Fibroblast of lung (primary cell): ENCODE results near the gene CSTF3. TPM values are rescaled to one million over a fixed set of nuclear protein-coding genes. Genes with fewer than 3 reads are reported as not detected.

ENCODE experiments used
- DNase-seq, 2 donors: peaks; one replicate each; pipeline versions ENCODE4 v3.0.0 to v3.0.0-alpha.2; 2010; ENCODE audit warnings: low read depth in 2 of 2
- H2AFZ ChIP-seq: 2 replicates; pipeline ENCODE4 v1.5.1; 2012; ENCODE audit warnings: low read length, control low read depth, inconsistent platforms
- H3K27ac ChIP-seq: 2 replicates; pipeline ENCODE4 v1.5.1; 2011; ENCODE audit warnings: low read length, control low read depth; ENCODE audit not compliant: insufficient read depth
- H3K27me3 ChIP-seq: 2 replicates; pipeline ENCODE4 v1.5.1; 2011; ENCODE audit warnings: mild to moderate bottlenecking, low read length; ENCODE audit not compliant: control insufficient read depth, insufficient read depth
- H3K36me3 ChIP-seq: 2 replicates; pipeline ENCODE4 v1.5.1; 2011; ENCODE audit warnings: low read length; ENCODE audit not compliant: control insufficient read depth, insufficient read depth
- H3K4me1 ChIP-seq: 2 replicates; pipeline ENCODE4 v1.5.1; 2011; ENCODE audit warnings: low read length; ENCODE audit not compliant: control insufficient read depth, insufficient read depth; ENCODE audit errors: extremely low read depth
- H3K4me2 ChIP-seq: 2 replicates; pipeline ENCODE4 v1.5.1; 2011; ENCODE audit warnings: low read length, control low read depth; ENCODE audit not compliant: insufficient read depth; ENCODE audit errors: extremely low read depth
- H3K4me3 ChIP-seq, 4 experiments: fragments of 200-600 bp in 1 of 4; sonication (generic) in 1 of 4; replicated peaks in 1 of 4; 2 replicates each; pipeline ENCODE4 v1.5.1; 2011 to 2016; ENCODE audit warnings: low read length in 4 of 4, low read depth in 3 of 4, mild to moderate bottlenecking in 3 of 4, control low read depth in 2 of 4, inconsistent platforms in 1 of 4, mixed read lengths in 1 of 4; ENCODE audit not compliant: insufficient read depth in 1 of 4; ENCODE audit errors: control extremely low read depth in 1 of 4
- H3K79me2 ChIP-seq: 2 replicates; pipeline ENCODE4 v1.5.1; 2012; ENCODE audit warnings: mild to moderate bottlenecking, low read length, inconsistent platforms; ENCODE audit not compliant: control insufficient read depth, insufficient read depth
- H3K9ac ChIP-seq: 2 replicates; pipeline ENCODE4 v1.5.1; 2011; ENCODE audit warnings: mild to moderate bottlenecking, low read length, control low read depth; ENCODE audit not compliant: insufficient read depth
- H3K9me3 ChIP-seq: 2 replicates; pipeline ENCODE4 v1.5.1; 2012; ENCODE audit warnings: low read depth, low read length; ENCODE audit not compliant: control insufficient read depth, insufficient read depth
- H4K20me1 ChIP-seq: 2 replicates; pipeline ENCODE4 v1.5.1; 2011; ENCODE audit warnings: low read length; ENCODE audit not compliant: control insufficient read depth, insufficient read depth; ENCODE audit errors: extremely low read depth
- EZH2 ChIP-seq: IDR thresholded peaks from 2 replicates; pipeline ENCODE4 v1.5.1; 2012; ENCODE audit warnings: low read length, control low read depth, mild to moderate bottlenecking; ENCODE audit errors: missing control alignments
- polyA plus RNA-seq, 2 donors: library from polyadenylated mRNA; depleted of rRNA in 1 of 2; stranded (reverse) in 1 of 2; unstranded in 1 of 2; fragments of >200 nt; gene quantifications; 2 replicates each; pipeline ENCODE4 v1.2.1, GENCODE V29; 2011 to 2012; ENCODE audit warnings: missing spikeins in 1 of 2
- total RNA-seq: library from RNA; depleted of rRNA; stranded (reverse); fragments of >200 nt; gene quantifications from 2 replicates; pipeline ENCODE4 v1.2.1, GENCODE V29; 2014
- TF ChIP-seq, protein P1 (sequence below), 2 donors: IDR thresholded peaks in 1 of 2; conservative IDR thresholded peaks in 1 of 2; 1 replicate in 1 of 2; 2 replicates in 1 of 2; pipeline ENCODE4 v1.5.1; 2011 to 2012; ENCODE audit warnings: low read length in 2 of 2, control low read depth in 1 of 2, inconsistent platforms in 1 of 2, low read depth in 1 of 2, mild to moderate bottlenecking in 1 of 2

Gene CSTF3
- total and polyA plus RNA-seq, 2 donors (not counting 1 experiment from before 2014, with no cell fraction given): 26.3 to 27.4 TPM

DNA sequence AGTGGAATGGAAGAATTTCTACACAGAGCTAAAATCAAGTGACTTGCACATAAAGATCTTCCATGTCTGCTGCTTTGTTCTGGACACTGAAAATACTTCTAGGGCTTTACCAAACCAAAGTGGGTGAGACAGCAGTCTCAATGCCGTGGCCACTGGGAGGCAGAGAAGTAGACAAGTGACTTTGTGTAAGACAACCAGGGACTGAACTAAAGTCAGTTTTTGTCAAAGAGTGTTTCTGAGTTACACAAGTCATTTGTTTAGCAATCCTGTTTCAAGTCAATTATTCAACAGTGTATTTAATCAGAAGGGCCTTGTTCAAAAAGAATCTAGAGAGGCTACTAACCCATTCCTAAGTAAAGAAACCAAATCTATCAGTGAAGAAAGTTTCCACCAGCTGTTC lies 75.3 kb downstream of the CSTF3 start:
- H3K27me3 ChIP-seq: no peaks in the 10 kb centered on the region
- no peak overlapping the region for H3K4me2 ChIP-seq
- H3K36me3 ChIP-seq: peaks cover 2% of the 10 kb centered on the region
- no peak overlapping the region for H3K9ac ChIP-seq
- no peak overlapping the region for H3K4me3 ChIP-seq
- H3K79me2 ChIP-seq: no peaks in the 10 kb centered on the region
- no peaks in the 10 kb centered on the region for H4K20me1 ChIP-seq
- no peaks in the 10 kb centered on the region for H3K4me1 ChIP-seq
- TF ChIP-seq, protein P1, sequence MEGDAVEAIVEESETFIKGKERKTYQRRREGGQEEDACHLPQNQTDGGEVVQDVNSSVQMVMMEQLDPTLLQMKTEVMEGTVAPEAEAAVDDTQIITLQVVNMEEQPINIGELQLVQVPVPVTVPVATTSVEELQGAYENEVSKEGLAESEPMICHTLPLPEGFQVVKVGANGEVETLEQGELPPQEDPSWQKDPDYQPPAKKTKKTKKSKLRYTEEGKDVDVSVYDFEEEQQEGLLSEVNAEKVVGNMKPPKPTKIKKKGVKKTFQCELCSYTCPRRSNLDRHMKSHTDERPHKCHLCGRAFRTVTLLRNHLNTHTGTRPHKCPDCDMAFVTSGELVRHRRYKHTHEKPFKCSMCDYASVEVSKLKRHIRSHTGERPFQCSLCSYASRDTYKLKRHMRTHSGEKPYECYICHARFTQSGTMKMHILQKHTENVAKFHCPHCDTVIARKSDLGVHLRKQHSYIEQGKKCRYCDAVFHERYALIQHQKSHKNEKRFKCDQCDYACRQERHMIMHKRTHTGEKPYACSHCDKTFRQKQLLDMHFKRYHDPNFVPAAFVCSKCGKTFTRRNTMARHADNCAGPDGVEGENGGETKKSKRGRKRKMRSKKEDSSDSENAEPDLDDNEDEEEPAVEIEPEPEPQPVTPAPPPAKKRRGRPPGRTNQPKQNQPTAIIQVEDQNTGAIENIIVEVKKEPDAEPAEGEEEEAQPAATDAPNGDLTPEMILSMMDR (conservative IDR thresholded peaks at IDR 0.05 in 1 of 2, IDR thresholded peaks at IDR 0.05 in 1 of 2; ENCODE audit: low read depth in 1 of 2, low read length in 2 of 2): no peak
- TF ChIP-seq EZH2: no peak
- no peaks in the 10 kb centered on the region for H3K9me3 ChIP-seq
- H2AFZ ChIP-seq: no peak overlapping the region
- no peak for DNase-seq
- no peak overlapping the region for H3K27ac ChIP-seq

DNA sequence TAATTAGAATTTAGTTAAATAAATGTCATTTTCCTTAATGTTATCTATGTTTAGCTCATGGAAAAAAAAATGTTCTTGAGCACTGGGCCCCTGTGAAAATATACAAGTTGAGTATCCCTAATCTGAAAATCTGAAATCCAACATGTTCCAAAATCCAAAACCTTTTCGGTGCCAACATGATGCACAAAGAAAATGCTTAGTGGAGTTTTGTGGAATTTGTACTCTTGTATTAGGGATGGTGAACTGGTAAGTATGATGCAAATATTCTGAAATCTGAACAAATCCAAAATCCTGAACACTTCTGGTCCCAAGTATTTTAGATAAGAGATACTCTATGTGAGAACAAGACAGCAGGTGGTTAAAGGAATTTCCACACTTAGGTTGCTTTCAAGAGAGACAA lies 77.4 kb downstream of the CSTF3 start:
- H3K4me2 ChIP-seq: no peak overlapping the region
- no peak overlapping the region for H3K9ac ChIP-seq
- H3K36me3 ChIP-seq: peaks cover 2% of the 10 kb centered on the region
- H3K27me3 ChIP-seq: no peaks in the 10 kb centered on the region
- H3K4me3 ChIP-seq: no peak overlapping the region
- no peak overlapping the region for H3K27ac ChIP-seq
- no peaks in the 10 kb centered on the region for H4K20me1 ChIP-seq
- TF ChIP-seq, protein P1 (conservative IDR thresholded peaks at IDR 0.05 in 1 of 2, IDR thresholded peaks at IDR 0.05 in 1 of 2; ENCODE audit: low read depth in 1 of 2, low read length in 2 of 2): no peak
- TF ChIP-seq EZH2: no peak
- no peaks in the 10 kb centered on the region for H3K9me3 ChIP-seq
- no peaks in the 10 kb centered on the region for H3K79me2 ChIP-seq
- no peak overlapping the region for H2AFZ ChIP-seq
- DNase-seq: no peak
- H3K4me1 ChIP-seq: no peaks in the 10 kb centered on the region

- H3K36me3 ChIP-seq: peaks cover 15% of the 10 kb centered on the region
Observed at GRCh38 chr11:33072465-33072864, 88.8 kb downstream of the CSTF3 start.

More at GRCh38 chr11:33072465-33072864, 88.8 kb downstream of the CSTF3 start:
- no peaks in the 10 kb centered on the region for H3K4me1 ChIP-seq
- no peak overlapping the region for H3K9ac ChIP-seq
- no peaks in the 10 kb centered on the region for H4K20me1 ChIP-seq
- no peaks in the 10 kb centered on the region for H3K9me3 ChIP-seq
- no peak for TF ChIP-seq EZH2
- TF ChIP-seq, protein P1 (conservative IDR thresholded peaks at IDR 0.05 in 1 of 2, IDR thresholded peaks at IDR 0.05 in 1 of 2; ENCODE audit: low read depth in 1 of 2, low read length in 2 of 2): no peak
- H3K27me3 ChIP-seq: no peaks in the 10 kb centered on the region
- no peak overlapping the region for H3K4me2 ChIP-seq
- DNase-seq: no peak
- H3K4me3 ChIP-seq: no peak overlapping the region
- no peak overlapping the region for H2AFZ ChIP-seq
- H3K27ac ChIP-seq: no peak overlapping the region
- H3K79me2 ChIP-seq: no peaks in the 10 kb centered on the region
